B cell (primary cell): ENCODE data around the gene MAGEH1. TPM values are rescaled to one million over a fixed set of nuclear protein-coding genes. Genes with fewer than 3 reads are reported as not detected.

Experiments used
- ATAC-seq: fragments of 200-7000 bp; cut with Tn5 transposase; one replicate; pipeline ENCODE4 v1.10.0; 2021; ENCODE audit warnings: low read depth, mild to moderate bottlenecking, moderate number of reproducible peaks, moderate library complexity
- CTCF ChIA-PET: fragments of 350-600 bp; sonication (Branson Sonifier 250); formaldehyde crosslinking; loops from one replicate; lab custom pipeline; 2021; ENCODE audit warnings: antibody characterized with exemption, inconsistent platforms; lab: Charles Lee
- POLR2A ChIA-PET: fragments of 350-600 bp; sonication (Branson Sonifier 250); formaldehyde crosslinking; loops from one replicate; lab custom pipeline; 2021; ENCODE audit warnings: antibody characterized with exemption; lab: Charles Lee
- DNase-seq: peaks from one replicate; pipeline ENCODE4 v3.0.0; 2013
- H2AFZ ChIP-seq: 2 replicates; pipeline ENCODE4 v1.6.1; 2012; ENCODE audit warnings: mild to moderate bottlenecking, low read depth, low read length; ENCODE audit not compliant: insufficient read depth, poor library complexity, severe bottlenecking
- H3K27ac ChIP-seq, 2 donors: 1 replicate in 1 of 2; 2 replicates in 1 of 2; pipeline ENCODE4 v1.5.1; 2012 to 2013; ENCODE audit warnings: low read length in 2 of 2, mild to moderate bottlenecking in 2 of 2, moderate library complexity in 1 of 2
- H3K27me3 ChIP-seq, 4 experiments: fragments of 200-600 bp in 1 of 4; sonication (generic) in 1 of 4; replicated peaks in 1 of 4; 1 replicate in 2 of 4; 2 replicates in 2 of 4; pipeline versions ENCODE4 v1.6.1 to v1.7.0; 2013 to 2016; ENCODE audit warnings: low read length in 3 of 4, mild to moderate bottlenecking in 2 of 4, mixed read lengths in 1 of 4, moderate library complexity in 1 of 4; ENCODE audit not compliant: insufficient read depth in 4 of 4, control insufficient read depth in 3 of 4; ENCODE audit errors: control extremely low read depth in 1 of 4
- H3K36me3 ChIP-seq, 2 experiments: replicated peaks in 1 of 2; 1 replicate in 1 of 2; 2 replicates in 1 of 2; pipeline versions ENCODE4 v1.6.1 to v1.7.1; 2013; ENCODE audit warnings: low read length in 1 of 2; ENCODE audit not compliant: insufficient read depth in 2 of 2, control insufficient read depth in 1 of 2; ENCODE audit errors: control extremely low read depth in 1 of 2, extremely low read depth in 1 of 2
- H3K4me1 ChIP-seq, 2 donors: fragments of 200-600 bp in 1 of 2; sonication (generic) in 1 of 2; 1 replicate in 1 of 2; 2 replicates in 1 of 2; pipeline versions ENCODE4 v1.5.1 to v1.6.1; 2013 to 2017; ENCODE audit warnings: low read length in 2 of 2; ENCODE audit not compliant: control insufficient read depth in 2 of 2, insufficient read depth in 2 of 2
- H3K4me2 ChIP-seq: replicated peaks from 2 replicates; pipeline ENCODE3; 2012; ENCODE audit warnings: mild to moderate bottlenecking, low read depth, low read length; ENCODE audit not compliant: poor library complexity, severe bottlenecking
- H3K4me3 ChIP-seq, 5 experiments: fragments of 200-600 bp in 1 of 5; sonication (generic) in 1 of 5; 1 replicate in 3 of 5; 2 replicates in 2 of 5; pipeline versions ENCODE4 v1.5.1 to v1.7.0; 2011 to 2016; ENCODE audit warnings: low read length in 4 of 5, mild to moderate bottlenecking in 4 of 5, low read depth in 2 of 5, control low read depth in 1 of 5, moderate library complexity in 1 of 5; ENCODE audit not compliant: insufficient read depth in 1 of 5; ENCODE audit errors: control extremely low read depth in 1 of 5, extremely low read depth in 1 of 5
- H3K79me2 ChIP-seq: fragments of 200-600 bp; sonication (generic); one replicate; pipeline ENCODE4 v1.6.0; 2016; ENCODE audit warnings: low read length; ENCODE audit not compliant: control insufficient read depth, insufficient read depth
- H3K9ac ChIP-seq: fragments of 200-600 bp; sonication (generic); 2 replicates; pipeline ENCODE4 v1.6.1; 2017; ENCODE audit warnings: mild to moderate bottlenecking, low read length, moderate library complexity
- H3K9me3 ChIP-seq, 3 donors: one replicate each; pipeline versions ENCODE4 v1.6.1 to v1.7.1; 2013; ENCODE audit warnings: low read length in 2 of 3; ENCODE audit not compliant: control insufficient read depth in 2 of 3, insufficient read depth in 1 of 3; ENCODE audit errors: control extremely low read depth in 1 of 3
- H4K20me1 ChIP-seq: 2 replicates; pipeline ENCODE4 v1.6.0; 2012; ENCODE audit warnings: mild to moderate bottlenecking, low read length; ENCODE audit not compliant: insufficient read depth, control insufficient read depth, poor library complexity, severe bottlenecking
- H3K27ac Mint-ChIP-seq: one replicate; pipeline ENCODE4 v1.8.0; 2021; ENCODE audit warnings: mixed read lengths
- H3K27me3 Mint-ChIP-seq: one replicate; pipeline ENCODE4 v1.8.0; 2021; ENCODE audit warnings: mixed read lengths
- H3K4me1 Mint-ChIP-seq: one replicate; pipeline ENCODE4 v1.8.0; 2021; ENCODE audit warnings: mixed read lengths
- H3K4me3 Mint-ChIP-seq: one replicate; pipeline ENCODE4 v1.8.0; 2021; ENCODE audit warnings: mixed read lengths
- H3K9me3 Mint-ChIP-seq: one replicate; pipeline ENCODE4 v1.8.0; 2022; ENCODE audit warnings: mixed read lengths; ENCODE audit not compliant: insufficient read depth
- EZH2 ChIP-seq: IDR thresholded peaks from 2 replicates; pipeline ENCODE4 v1.6.1; 2012; ENCODE audit warnings: borderline replicate concordance, low read depth, mild to moderate bottlenecking, moderate library complexity, low read length; ENCODE audit not compliant: insufficient read depth, poor library complexity, severe bottlenecking
- WGBS: methylation state at CpG from one replicate; pipeline ENCODE4 v1.1.5; 2013; ENCODE audit warnings: missing lambda C conversion rate; ENCODE audit not compliant: insufficient coverage; 5-methylcytosine and 5-hydroxymethylcytosine counted together
- intact Hi-C: fragments of 100-400 bp; cut with micrococcal nuclease; formaldehyde crosslinking; loops from one replicate; pipeline ENCODE4 v1.10.0; 2022
- polyA plus RNA-seq: library from polyadenylated mRNA; depleted of rRNA; stranded (reverse); fragments of >200 nt; gene quantifications from 2 replicates; pipeline ENCODE4 v1.2.3, GENCODE V29; 2012
- total RNA-seq, 2 donors: library from RNA; stranded (reverse); fragments of 120-200 nt in 1 of 2; gene quantifications; 1 replicate in 1 of 2; 2 replicates in 1 of 2; pipeline versions ENCODE4 v1.2.3 to v1.2.4, GENCODE V29; 2013 to 2022
- TF ChIP-seq, protein P1 (sequence below): fragments of 200-600 bp; IDR thresholded peaks from one replicate; pipeline ENCODE4 v1.8.0; 2022; ENCODE audit warnings: antibody characterized with exemption, mild to moderate bottlenecking

The MAGEH1 gene
- total and polyA plus RNA-seq, 2 donors (not counting 1 experiment from before 2014, with no cell fraction given): 10.2 to 13.6 TPM

GRCh38 chrX:55488593-55489313 lies 36.8 kb downstream of the MAGEH1 start:
- CTCF ChIA-PET: interaction anchor here (0.9 to 2.8 kb wide), 5 partner anchors 37 to 760 kb away, joined by 3 to 17 read pairs (median 5); partner anchors contain the start of genes MAGEH1 and RRAGB
- peak overlapping the region; percentile 88 for H3K9ac ChIP-seq
- no peak for TF ChIP-seq EZH2
- TF ChIP-seq, protein P1, sequence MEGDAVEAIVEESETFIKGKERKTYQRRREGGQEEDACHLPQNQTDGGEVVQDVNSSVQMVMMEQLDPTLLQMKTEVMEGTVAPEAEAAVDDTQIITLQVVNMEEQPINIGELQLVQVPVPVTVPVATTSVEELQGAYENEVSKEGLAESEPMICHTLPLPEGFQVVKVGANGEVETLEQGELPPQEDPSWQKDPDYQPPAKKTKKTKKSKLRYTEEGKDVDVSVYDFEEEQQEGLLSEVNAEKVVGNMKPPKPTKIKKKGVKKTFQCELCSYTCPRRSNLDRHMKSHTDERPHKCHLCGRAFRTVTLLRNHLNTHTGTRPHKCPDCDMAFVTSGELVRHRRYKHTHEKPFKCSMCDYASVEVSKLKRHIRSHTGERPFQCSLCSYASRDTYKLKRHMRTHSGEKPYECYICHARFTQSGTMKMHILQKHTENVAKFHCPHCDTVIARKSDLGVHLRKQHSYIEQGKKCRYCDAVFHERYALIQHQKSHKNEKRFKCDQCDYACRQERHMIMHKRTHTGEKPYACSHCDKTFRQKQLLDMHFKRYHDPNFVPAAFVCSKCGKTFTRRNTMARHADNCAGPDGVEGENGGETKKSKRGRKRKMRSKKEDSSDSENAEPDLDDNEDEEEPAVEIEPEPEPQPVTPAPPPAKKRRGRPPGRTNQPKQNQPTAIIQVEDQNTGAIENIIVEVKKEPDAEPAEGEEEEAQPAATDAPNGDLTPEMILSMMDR: no peak
- Mint-ChIP-seq H3K4me3 (peak overlapping the region; percentile 97), H3K27ac (peak overlapping the region; percentile 98), H3K4me1 (peaks cover 15% of the 10 kb centered on the region), H3K27me3 (no peaks in the 10 kb centered on the region), H3K9me3 (no peaks in the 10 kb centered on the region)
- H3K4me3 ChIP-seq: peak overlapping the region; percentile 73 to 94 (median 77)
- no peaks in the 10 kb centered on the region for H4K20me1 ChIP-seq
- POLR2A ChIA-PET: interaction anchor here (0.6 to 1.9 kb wide), 7 partner anchors 37 to 1075 kb away, joined by 3 to 10 read pairs (median 3); partner anchors contain the start of genes APEX2, MAGEH1, RRAGB and UBQLN2
- peak; percentile 73 for ATAC-seq
- H2AFZ ChIP-seq: peak overlapping the region; percentile 84
- peak overlapping the region; percentile 88 to 92 for H3K27ac ChIP-seq
- peak overlapping the region; percentile 82 for H3K4me2 ChIP-seq
- no peaks in the 10 kb centered on the region for H3K9me3 ChIP-seq
- WGBS: under 1% methylated on average over 39 of the region's 54 CpGs
- H3K36me3 ChIP-seq: no peaks in the 10 kb centered on the region
- intact Hi-C loops: no loop called here
- DNase-seq: peak; percentile 83
- H3K4me1 ChIP-seq: peaks cover 3 to 11% of the 10 kb centered on the region in 2 donors
- no peaks in the 10 kb centered on the region for H3K27me3 ChIP-seq
- H3K79me2 ChIP-seq: no peaks in the 10 kb centered on the region
